GM08714 (cell line): ENCODE measurements around the gene NOL4L.

Experiments
- H3K4me3 ChIP-seq: fragments of 200-500 bp; sonication (Bioruptor generic); 2 replicates; pipeline ENCODE4 v1.5.1; 2014; ENCODE audit warnings: mild to moderate bottlenecking, low read length, inconsistent platforms
- ZNF274 ChIP-seq: IDR thresholded peaks from 2 replicates; pipeline ENCODE4 v1.6.1; 2012; ENCODE audit warnings: mild to moderate bottlenecking, low read depth, low read length

NOL4L gene

DNA sequence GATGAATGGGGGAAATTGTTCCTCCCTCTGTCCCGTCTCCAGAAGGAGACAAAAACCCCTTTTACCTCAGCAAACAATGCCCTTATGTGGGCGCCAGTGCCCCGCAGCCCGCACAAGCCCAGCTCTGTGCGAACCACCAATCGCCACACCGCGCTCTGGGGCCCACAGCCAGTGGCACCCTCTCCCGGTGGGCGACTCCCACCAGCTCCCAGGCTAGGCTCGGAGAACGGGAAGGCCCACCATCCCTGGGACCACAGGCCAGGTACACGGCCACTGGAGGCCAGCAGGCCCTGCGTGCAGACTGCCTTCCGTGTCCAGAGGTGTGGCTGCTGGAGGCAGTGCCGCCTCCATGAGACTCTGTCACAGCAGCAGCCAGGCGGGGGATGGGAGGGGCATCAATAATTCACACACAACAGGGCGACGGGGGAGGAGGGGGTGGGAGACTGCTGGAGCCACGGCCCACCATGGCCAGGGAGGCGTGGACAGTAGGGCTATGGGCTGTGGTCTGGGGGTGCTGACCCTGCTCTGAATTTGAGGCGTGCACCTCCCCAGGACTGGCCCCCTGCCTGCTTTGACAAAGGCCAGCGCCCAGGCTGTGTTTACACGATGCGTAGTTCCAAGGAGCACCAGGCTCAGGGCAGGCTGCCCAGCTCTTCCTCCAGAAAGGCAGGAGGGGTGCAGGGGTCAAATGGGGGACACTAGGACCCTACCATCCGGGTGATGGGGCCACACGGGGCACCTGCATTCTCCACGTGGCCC lies 121.3 kb downstream of the NOL4L start:
- no peak overlapping the region for H3K4me3 ChIP-seq
- no peak for TF ChIP-seq ZNF274

DNA sequence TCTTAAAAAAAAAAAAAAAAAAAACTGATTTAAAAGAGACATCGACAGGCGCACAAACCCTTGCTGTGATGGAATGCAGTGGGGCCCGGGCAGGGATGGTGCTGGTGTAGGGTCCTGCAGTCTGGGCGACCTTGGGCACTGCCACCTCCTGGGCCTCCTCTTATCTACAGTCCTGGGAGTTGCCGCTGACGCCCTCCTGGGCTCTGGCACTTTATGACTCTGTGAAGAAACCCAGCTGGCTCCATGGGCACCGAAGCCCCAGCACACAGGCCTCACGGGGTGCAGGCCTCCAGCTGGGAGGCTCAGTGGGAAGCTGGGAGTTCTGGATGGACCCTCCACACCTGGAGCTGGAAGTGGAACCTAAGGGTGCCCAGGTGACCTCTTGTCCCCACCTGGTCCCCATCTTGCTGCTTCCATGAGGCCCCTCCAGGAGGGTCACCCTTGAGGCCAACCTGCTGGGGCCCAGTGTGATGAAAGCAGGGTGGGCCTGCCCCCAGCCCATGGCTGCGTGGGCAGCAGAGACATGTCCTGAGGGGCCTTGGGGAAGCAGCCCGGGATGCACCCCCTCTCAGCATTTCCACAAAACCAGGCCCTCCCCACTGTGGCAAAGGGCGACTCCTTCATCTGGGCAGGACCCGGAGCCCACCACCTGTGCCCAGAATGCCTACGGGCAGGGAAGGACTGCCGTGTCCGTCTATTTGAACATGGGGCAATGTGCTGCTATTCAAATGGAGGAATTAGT lies 122.1 kb downstream of the NOL4L start:
- no peak for TF ChIP-seq ZNF274
- no peak overlapping the region for H3K4me3 ChIP-seq

DNA sequence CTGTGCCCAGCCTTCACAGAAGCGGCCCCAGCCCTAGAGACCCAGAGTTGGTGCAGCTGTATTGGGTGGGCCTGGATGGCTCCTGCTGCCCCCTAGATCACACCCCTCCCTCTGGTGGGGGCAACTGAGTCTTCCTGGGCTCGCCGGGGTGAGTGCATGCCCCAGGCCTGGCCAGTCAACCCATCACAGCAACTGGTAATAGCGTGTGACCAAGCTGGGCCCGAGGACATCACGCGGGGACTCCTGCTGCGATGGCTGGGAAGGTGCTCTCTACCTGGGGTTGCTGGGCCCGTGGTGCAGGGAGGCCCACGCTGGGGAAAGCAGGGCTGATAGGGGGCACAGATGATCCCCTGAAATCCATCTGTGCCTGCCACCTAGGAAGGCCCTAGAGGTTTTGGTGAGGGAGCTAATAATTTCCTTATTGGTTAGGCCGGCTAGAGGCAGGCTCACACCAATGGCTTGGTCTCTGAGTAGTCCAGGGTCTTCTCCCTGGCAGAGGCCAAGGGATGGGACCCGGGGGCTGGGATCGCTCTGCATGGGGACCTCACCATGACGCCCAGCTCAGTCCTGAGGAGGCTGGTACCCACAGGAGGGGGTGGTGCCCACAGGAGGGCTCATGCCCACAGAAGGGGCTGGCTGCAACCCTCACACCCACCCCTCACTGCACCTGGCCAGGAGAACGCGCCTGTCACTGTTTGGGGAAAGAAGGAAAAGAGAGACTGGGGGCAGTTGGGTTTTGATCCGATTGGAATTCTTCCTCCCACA lies 123.1 kb downstream of the NOL4L start:
- H3K4me3 ChIP-seq, result no peak overlapping the region
- TF ChIP-seq ZNF274, result no peak

DNA sequence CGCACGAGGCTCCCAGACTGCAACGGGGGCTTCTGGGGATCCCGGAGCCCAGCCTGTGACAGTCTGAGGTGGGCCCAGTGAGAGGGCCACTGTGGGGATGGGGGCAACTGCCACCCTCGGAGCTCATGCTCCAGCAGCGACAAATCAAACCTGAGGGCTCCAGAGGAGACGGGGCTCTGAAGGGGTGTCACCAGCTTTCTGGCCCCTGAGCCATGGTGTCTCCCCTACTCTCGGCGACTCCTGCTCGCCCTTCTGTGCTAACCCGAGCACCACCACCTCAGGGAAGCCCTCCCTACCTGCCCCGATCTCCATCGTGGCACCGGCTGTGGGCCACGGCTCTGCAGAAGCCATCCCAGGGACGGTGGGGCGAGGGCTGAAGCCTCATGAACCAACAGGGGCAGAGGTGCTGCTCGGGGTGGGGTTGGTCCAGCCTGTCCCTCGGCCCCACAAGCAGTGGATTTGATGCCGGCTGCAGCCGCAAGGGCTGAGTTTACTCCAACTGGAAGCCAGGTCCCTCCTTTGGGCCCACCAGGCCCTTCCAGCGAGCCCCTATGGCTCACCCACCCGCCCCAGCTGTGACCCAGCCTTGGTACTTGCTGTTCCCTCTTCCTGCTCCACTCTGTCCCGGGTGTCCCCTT lies 124.3 kb downstream of the NOL4L start:
- no peak overlapping the region for H3K4me3 ChIP-seq
- no peak for TF ChIP-seq ZNF274

DNA sequence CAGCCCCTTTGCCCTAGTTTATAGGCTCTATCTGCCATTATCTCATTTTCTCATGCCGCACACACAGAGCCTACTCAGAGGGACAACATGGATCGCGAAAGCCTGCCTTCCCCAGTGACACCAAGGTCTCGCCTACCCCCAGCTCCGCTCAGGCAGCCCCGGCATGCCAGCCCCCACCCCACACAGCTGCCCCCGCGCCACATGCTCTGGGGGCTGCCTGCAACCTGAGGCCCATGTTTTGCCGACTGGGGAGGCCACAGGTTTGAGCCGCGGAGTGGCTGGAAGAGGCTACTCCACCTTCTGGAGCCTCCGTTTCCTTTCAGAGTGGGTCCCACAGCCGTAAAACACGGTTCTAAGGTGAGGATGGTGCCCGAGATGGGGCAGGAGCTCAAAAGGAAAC lies 124.9 kb downstream of the NOL4L start:
- H3K4me3 ChIP-seq, result no peak overlapping the region
- no peak for TF ChIP-seq ZNF274

DNA sequence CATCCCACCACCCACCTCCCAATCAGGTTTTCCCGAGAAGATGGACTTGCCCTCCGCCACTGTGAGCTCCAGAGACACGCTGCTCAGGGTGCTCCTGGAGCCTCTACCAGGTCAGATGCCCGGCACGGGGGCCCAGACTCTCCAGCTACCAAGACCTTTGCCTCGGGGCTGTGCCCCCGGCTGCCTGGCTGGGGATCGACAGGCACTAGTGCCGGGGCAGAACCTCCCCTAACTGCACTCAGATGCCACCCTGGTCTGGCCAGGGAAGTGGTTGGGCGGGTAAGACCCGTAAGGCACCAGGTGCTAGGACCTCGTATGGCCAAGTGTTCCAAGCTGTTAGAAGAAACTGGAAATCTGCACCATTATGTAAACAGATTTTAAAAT lies 126.3 kb downstream of the NOL4L start:
- no peak overlapping the region for H3K4me3 ChIP-seq
- no peak for TF ChIP-seq ZNF274

DNA sequence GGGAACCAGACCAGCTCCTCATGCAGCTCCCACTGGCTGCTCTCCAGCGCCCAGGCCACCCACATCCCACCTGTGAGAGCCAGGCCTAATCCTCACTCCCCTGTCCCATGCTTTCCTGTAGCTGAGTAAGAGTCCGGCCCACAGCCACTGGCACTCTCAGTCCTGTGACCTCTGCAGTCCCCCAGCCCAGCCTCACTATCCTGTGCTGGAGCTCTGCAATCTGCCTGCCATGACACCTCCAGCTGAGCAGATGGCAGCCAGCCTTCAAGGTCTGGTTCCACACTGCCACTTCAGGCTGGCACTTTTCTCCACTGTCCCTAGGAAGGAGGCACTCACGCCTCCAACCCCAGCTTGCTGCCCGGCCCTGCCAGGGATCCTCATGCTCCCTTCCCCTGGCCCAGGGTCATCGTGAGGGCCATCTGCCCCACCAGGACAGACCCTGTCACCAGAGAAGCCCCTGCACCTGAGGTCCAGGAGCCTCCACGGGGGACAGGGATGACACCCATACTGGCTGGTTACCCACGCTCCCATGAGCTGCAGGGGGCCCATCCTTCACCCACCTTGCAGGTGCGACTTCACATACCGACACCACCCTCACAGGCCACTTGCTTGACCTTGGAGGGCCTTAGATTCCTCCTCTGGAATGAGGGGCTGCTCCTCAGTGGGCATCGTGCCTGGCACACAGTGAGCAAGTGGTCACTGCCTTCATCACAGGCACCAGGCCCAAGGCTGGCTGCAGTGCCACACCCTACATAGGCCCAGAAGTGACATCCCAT lies 126.9 kb downstream of the NOL4L start:
- TF ChIP-seq ZNF274, result no peak
- H3K4me3 ChIP-seq, result no peak overlapping the region

DNA sequence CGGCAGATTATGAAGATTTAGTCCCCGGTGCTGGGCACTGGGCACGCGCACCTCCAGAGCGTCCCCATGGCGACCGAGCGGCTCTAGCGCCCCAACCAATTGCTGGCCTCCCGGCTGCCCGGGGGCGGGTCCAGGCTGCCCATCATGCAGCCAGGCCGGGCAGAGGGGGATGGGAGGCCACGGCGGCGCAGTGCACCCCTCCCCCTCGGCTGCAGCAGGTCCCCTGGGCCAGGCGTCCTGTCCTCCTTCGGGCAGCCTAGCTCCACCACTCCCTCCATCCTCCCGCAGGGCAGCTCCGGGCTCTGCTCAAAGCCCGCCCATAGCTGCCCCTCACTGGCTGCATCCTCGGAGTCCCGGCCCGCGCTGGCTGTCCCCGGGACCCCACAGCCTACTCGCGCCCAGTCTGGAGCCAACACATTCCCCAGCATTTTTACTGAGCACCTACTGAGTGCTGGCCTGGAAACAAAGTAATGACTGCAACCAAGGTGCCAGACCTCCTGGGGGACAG lies 127.6 kb downstream of the NOL4L start:
- no peak for TF ChIP-seq ZNF274
- H3K4me3 ChIP-seq, result no peak overlapping the region

DNA sequence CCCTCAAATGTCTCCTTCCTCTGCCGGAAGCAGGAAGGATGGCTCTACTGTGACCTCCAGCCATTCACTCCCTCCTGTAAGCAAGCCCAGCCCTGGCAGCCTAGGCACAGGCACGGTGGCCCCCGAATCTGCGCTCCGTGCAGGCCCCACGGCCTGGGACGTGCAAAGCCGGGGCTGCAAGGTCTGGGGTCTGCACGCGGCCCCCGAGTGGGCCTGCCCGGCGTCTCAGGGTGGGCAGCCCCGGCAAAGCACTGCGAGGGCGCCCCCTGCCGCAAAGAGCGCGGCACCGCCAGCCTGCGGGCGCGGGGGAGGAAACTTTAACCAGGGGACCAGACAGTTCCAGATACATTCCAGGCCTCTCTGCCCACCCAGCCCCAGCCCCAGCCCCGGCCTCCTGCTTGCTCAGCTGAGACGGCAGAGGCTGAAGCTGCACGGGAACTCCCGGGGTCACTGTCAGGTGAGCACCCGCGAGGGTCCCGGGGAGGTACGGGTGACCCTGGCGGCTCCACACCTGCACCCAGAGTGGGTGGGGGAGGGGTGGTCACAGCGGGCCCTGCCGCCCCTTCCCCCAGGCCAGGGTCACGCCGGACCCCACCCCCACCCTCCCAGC lies 128.2 kb downstream of the NOL4L start:
- no peak for TF ChIP-seq ZNF274
- no peak overlapping the region for H3K4me3 ChIP-seq

DNA sequence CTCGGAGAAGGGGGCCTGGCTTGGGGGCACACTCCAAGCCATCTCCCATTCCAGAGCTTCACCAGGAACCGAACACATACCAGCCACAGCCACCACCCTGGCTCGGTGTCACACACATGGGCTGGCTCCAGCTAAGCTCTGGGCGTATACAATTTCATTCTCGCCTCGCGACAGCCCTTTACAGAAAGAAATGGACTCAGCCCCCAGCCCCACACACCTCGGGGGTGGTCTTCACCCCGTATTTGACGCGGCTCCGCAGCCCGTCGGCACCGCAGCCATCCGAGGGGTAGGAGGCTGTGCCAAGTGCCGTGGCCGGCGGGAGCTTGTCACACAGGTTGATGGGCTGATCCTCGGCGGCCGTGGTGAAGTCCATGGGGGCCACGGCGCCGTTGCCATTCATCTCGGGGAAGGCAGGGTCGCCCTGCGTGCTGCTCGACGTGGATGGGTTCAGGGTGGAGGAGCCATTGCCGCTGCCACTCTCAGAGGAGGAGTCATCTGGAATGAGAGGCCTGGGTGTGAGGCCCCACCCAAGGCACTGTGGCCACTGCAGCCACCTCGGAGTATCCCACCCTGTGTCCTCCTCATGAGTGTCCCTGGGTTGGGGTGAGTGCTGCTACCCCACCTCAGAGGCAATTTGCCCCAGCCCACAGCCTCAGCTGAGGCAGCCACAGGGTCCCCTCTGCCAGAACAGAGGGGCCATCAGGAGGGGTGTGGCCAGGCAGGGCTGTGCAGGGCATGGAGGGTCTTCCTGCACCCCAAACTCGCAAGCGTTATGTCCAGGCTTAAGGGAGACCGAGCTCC lies 129.0 kb downstream of the NOL4L start:
- no peak for TF ChIP-seq ZNF274
- H3K4me3 ChIP-seq, result no peak overlapping the region

DNA sequence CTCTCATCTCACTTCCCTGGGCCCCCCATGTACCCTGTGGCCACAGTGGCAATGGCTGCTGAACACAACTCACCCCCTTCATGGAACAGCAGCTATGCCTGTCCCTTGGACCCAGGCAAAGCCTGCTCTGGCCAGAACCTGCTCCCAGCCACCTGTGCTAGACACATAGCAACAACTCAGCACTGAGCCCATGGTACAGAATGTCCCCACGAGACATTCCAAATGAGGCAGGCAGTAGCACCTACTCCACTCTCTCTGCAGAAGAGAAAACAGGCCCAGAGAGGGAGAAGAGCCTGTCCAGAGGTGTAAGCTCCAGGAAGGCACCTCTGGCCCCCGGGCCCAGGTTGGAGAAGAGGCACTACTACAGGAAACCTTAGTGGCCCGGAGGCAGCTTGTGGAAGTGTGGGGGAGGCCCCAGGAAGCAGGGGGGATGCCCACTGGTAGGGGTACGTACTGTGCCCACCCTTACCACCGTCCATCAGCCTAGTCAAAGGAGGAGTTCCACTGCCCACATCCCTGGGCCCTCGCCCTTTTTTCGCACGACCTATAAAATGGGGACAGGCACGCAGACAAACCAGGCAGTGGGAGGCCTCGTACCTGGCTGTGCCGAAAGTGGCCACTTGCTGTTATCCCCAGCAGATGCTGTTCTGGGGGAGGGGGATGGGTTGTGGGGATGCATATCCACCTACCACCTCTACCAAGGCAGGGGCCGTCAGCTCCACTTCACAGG lies 129.8 kb downstream of the NOL4L start:
- no peak overlapping the region for H3K4me3 ChIP-seq
- no peak for TF ChIP-seq ZNF274
